ENCODE results near the gene DHRS7B. TPM values are rescaled to one million over a fixed set of nuclear protein-coding genes. Genes with fewer than 3 reads are reported as not detected.

The DHRS7B gene
- total RNA-seq, 6 experiments from 2014 or later, result 10.1 to 34.2 (median 14.8) TPM

DNA sequence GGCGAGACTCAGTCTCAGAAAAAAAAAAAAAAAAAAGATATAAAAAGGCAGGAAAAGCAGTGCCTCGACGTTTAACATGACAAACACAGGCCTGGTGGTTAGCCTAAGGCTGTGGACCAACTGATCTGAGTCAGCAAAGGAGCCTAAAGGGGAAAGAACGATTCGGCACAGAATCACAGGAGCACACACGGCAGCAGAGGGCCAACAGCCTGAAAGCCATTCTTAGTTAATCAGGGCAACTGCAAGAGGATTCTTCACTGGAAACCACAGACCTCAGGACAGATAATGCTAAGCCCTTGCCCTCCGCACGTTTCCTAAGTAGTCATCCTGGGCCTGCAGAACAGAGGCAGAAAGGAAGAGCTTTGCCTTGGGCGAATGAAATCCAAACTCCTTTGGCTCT lies 72.5 kb downstream of the DHRS7B start:
- no peaks in the 10 kb centered on the region for H3K9me3 ChIP-seq

DNA sequence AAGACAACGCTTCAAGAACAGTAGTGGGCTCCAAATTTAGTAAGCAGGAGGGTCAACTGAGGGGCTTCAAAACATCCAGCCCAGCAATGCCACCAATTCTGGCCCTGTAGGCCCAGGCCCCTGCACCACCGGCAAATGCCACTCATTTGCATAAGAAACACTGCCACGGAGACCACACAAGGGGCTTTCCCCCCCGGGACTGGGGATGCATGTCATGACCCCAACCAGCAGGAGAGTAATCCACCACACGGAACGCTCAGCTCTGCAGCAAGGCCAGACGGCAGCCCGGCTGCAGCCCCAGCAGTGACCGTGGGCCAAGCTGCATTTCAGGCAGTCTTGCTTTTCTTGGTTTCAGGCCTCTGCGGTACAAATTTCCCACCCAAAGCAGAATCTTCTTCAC lies 73.1 kb downstream of the DHRS7B start:
- intact Hi-C loops (cut with DNase I), result no loop called here
- H3K4me3 ChIP-seq, result no peak overlapping the region
- DNase-seq, result no peak
- no peaks in the 10 kb centered on the region for H3K27me3 ChIP-seq
- peaks cover 0 to 17% (median 9%) of the 10 kb centered on the region in 4 donors for H3K36me3 ChIP-seq
- no CpG with 5 or more reads among the region's 10 CpGs for WGBS (ENCODE audit: insufficient coverage, low coverage, low lambda C conversion rate, missing lambda C conversion rate)
- ATAC-seq, result no peak
- TF ChIP-seq POLR2A (IDR thresholded peaks at IDR 0.05) (no peak), CTCF (IDR thresholded peaks at IDR 0.05) (no peak)
- H3K9me3 ChIP-seq, result no peaks in the 10 kb centered on the region
- H3K27ac ChIP-seq, result no peak overlapping the region
- no peaks in the 10 kb centered on the region for H3K4me1 ChIP-seq

More for the DNA sequence above, 72.5 kb downstream of the DHRS7B start:
- TF ChIP-seq POLR2A (IDR thresholded peaks at IDR 0.05) (no peak), CTCF (IDR thresholded peaks at IDR 0.05) (no peak)
- ATAC-seq (no peak), DNase-seq (no peak)
- H3K4me3 ChIP-seq, result no peak overlapping the region
- 41% methylated on average over 5 of the region's 9 CpGs for WGBS (ENCODE audit: insufficient coverage, low coverage, low lambda C conversion rate, missing lambda C conversion rate)
- H3K36me3 ChIP-seq, result peaks cover 0 to 17% (median 9%) of the 10 kb centered on the region in 4 donors
- no peaks in the 10 kb centered on the region for H3K27me3 ChIP-seq
- H3K4me1 ChIP-seq, result no peaks in the 10 kb centered on the region
- H3K27ac ChIP-seq, result no peak overlapping the region
- intact Hi-C loops (cut with DNase I), result no loop called here

- H3K27me3 ChIP-seq, result no peaks in the 10 kb centered on the region
- peaks cover 0 to 17% (median 10%) of the 10 kb centered on the region in 4 donors for H3K36me3 ChIP-seq
- no peak for DNase-seq
- intact Hi-C loops (cut with DNase I), result no loop called here
- WGBS (ENCODE audit: insufficient coverage, low coverage, low lambda C conversion rate, missing lambda C conversion rate), result 85% methylated on average over 7 of the region's 15 CpGs
- no peak overlapping the region for H3K4me3 ChIP-seq
- TF ChIP-seq POLR2A (IDR thresholded peaks at IDR 0.05), result no peak
- TF ChIP-seq CTCF (IDR thresholded peaks at IDR 0.05), result no peak
- ATAC-seq, result no peak
- no peaks in the 10 kb centered on the region for H3K9me3 ChIP-seq
- no peaks in the 10 kb centered on the region for H3K4me1 ChIP-seq
- H3K27ac ChIP-seq, result no peak overlapping the region
Measured at GRCh38 chr17:21200590-21201297, 74.0 kb downstream of the DHRS7B start.

- Histone ChIP-seq H3K4me3 (no peak overlapping the region), H3K27me3 (no peaks in the 10 kb centered on the region), H3K27ac (no peak overlapping the region), H3K36me3 (peaks cover 0 to 17% (median 10%) of the 10 kb centered on the region in 4 donors), H3K9me3 (no peaks in the 10 kb centered on the region), H3K4me1 (no peaks in the 10 kb centered on the region)
- 61% methylated on average over 4 of the region's 5 CpGs for whole genome bisulfite sequencing (ENCODE audit: insufficient coverage, low coverage, low lambda C conversion rate, missing lambda C conversion rate)
- no peak for ATAC-seq
- DNase-seq, result no peak
- intact Hi-C loops (cut with DNase I), result no loop called here
- TF ChIP-seq CTCF (IDR thresholded peaks at IDR 0.05) (no peak), POLR2A (IDR thresholded peaks at IDR 0.05) (no peak)
Measured at GRCh38 chr17:21201298-21201595, 74.5 kb downstream of the DHRS7B start.

All from right lobe of liver (tissue), 6 donors.